ENCODE measurements around the gene UBASH3A.
"Not testable (repeated sequence)": the region's sequence is repeated elsewhere in the genome, so short reads cannot be mapped to it uniquely, and the experiment has no call there.

UBASH3A gene

GRCh38 chr21:42469272-42469671 is 65.6 kb downstream of the UBASH3A start:
- no peak for TF ChIP-seq CTCF (IDR thresholded peaks at IDR 0.05; ENCODE audit: low read depth, low read length)
- no peak for DNase-seq (ENCODE audit: extremely low read depth, low read depth)

- not testable (repeated sequence) for DNase-seq (ENCODE audit: extremely low read depth, low read depth)
Measured at GRCh38 chr21:42469726-42470125, 66.0 kb downstream of the UBASH3A start.

- no peak for DNase-seq (ENCODE audit: extremely low read depth, low read depth)
- no peak for TF ChIP-seq CTCF (IDR thresholded peaks at IDR 0.05; ENCODE audit: low read depth, low read length)
Measured at GRCh38 chr21:42471206-42471605, 67.5 kb downstream of the UBASH3A start.

- no peak for TF ChIP-seq CTCF (IDR thresholded peaks at IDR 0.05; ENCODE audit: low read depth, low read length)
- DNase-seq (ENCODE audit: extremely low read depth, low read depth) = no peak
Measured at GRCh38 chr21:42471716-42472330, 68.1 kb downstream of the UBASH3A start.

- TF ChIP-seq CTCF (IDR thresholded peaks at IDR 0.05; ENCODE audit: low read depth, low read length) = no peak
- no peak for DNase-seq (ENCODE audit: extremely low read depth, low read depth)
Measured at GRCh38 chr21:42472521-42472920, 68.8 kb downstream of the UBASH3A start.

- no peak for TF ChIP-seq CTCF (IDR thresholded peaks at IDR 0.05; ENCODE audit: low read depth, low read length)
- no peak for DNase-seq (ENCODE audit: extremely low read depth, low read depth)
Measured at GRCh38 chr21:42473498-42474042, 69.9 kb downstream of the UBASH3A start.

GRCh38 chr21:42474043-42474831 is 70.5 kb downstream of the UBASH3A start:
- no peak for TF ChIP-seq CTCF (IDR thresholded peaks at IDR 0.05; ENCODE audit: low read depth, low read length)
- DNase-seq (ENCODE audit: extremely low read depth, low read depth) = no peak

Data from AG09319 (cell line).